Measurements from ENCODE around the gene TNFRSF6B.
A peak's percentile ranks its signal among the peaks of the same experiment; 100 is the strongest.
"Not testable (repeated sequence)": the region's sequence is repeated elsewhere in the genome, so short reads cannot be mapped to it uniquely, and the experiment has no call there.

The TNFRSF6B gene

GRCh38 chr20:63708301-63709148 is 12.1 kb downstream of the TNFRSF6B start:
- peak; percentile 2 for DNase-seq (ENCODE audit: low spot score)

DNA sequence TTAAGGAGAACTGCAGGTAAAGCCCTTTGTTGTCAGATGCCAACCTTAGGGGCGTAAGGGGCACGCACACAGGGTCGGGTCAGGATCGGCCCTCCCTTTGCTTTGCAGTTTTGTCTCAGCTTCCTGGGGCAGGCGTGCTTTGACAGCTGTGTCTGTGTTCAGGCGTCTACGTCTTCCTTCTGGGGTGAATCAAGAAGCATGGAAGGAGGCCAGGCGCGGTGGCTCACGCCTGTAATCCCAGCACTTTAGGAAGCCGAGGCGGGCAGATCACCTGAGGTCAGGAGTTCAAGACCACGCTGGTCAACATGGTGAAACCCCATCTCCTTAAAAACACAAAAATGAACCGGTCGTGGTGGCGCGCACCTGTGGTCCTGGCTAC is 12.7 kb downstream of the TNFRSF6B start:
- peak; percentile 1 for DNase-seq (ENCODE audit: low spot score)

- peak; percentile 0 for DNase-seq (ENCODE audit: low spot score)
Measured at GRCh38 chr20:63711085-63711645, 14.7 kb downstream of the TNFRSF6B start.

DNA sequence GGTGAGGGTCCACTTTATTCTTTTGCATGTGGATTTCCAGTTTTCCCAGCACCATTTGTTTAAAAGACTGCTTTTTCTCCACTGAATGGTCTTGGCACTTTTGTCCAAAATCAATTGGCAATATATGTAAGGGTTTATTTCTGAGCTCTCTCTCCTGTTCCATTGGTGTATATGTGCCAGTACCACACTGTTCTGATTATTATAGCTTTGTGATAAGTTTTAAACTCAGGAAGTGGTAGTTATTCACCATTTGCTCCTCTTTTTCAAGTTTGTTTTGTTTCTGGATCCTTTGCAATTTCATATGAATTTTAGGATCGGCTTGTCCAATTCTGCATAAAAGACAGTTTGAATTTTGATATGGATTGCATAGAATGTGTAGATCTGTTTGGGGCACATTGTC is 15.7 kb downstream of the TNFRSF6B start:
- DNase-seq (ENCODE audit: low spot score): no peak

DNA sequence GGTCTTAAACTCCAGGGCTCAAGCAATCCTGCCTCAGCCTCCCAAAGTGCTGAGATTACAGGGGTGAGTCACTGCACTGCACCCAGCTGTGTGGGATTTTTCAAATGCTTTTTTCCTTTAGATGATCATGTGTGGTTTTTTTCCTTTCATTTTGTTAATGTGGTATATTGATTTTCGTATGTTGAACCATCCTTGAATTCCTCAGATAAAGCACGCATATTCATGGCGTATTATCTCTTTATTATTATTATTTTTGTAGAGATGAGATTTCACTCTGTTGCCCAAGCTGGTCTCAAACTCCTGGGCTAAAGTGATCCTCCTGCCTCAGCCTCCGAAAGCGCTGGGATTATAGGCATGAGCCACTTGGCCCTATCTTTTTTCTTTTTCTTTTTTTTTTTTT is 18.4 kb downstream of the TNFRSF6B start:
- no peak for DNase-seq (ENCODE audit: low spot score)

GRCh38 chr20:63718996-63719395 is 22.5 kb downstream of the TNFRSF6B start:
- DNase-seq (ENCODE audit: low spot score): no peak

- not testable (repeated sequence) for DNase-seq (ENCODE audit: low spot score)
Measured at GRCh38 chr20:63722967-63723622, 26.6 kb downstream of the TNFRSF6B start.

DNA sequence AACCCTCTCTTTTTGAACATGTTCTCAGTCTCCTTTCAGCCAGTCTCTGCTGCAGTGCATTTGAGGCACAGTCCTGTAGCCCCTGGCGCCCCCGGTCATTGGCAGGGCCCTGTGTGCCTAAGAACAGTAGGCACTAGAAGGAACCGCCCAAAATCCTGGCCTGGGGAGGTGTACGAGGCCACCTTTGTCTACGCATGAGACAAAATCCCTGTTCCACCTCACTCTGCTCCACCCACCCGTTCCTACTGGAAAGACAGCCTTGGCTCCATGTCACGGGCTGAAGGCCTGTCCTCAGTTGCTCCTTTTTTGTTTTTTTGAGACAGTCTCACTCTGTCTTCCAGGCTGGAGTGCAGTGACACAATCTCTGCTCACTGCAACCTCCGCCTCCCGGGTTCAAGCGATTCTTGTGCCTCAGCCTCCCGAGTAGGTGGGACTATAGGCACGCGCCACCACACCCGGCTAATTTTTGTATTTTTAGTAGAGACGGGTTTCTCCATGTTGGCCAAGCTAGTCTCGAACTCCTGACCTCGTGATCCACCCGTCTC is 33.8 kb downstream of the TNFRSF6B start:
- DNase-seq (ENCODE audit: low spot score): not testable (repeated sequence)

DNA sequence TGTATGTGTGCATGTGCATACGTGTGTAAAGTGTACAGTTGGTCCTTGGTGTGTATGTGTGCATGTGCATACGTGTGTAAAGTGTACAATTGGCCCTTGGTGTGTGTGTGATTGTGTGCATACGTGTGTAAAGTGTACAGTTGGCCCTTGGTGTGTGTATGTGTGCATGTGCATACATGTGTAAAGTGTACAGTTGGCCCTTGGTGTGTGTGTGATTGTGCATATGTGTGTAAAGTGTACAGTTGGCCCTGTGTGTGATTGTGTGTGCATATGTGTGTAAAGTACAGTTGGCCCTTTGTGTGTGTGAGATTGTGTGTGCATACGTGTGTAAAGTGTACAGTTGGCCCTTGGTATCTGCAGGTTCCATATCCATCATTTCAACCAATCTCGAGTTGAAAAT is 35.0 kb downstream of the TNFRSF6B start:
- no peak for DNase-seq (ENCODE audit: low spot score)

GRCh38 chr20:63732118-63733095 is 36.0 kb downstream of the TNFRSF6B start:
- DNase-seq (ENCODE audit: low spot score): no peak

DNA sequence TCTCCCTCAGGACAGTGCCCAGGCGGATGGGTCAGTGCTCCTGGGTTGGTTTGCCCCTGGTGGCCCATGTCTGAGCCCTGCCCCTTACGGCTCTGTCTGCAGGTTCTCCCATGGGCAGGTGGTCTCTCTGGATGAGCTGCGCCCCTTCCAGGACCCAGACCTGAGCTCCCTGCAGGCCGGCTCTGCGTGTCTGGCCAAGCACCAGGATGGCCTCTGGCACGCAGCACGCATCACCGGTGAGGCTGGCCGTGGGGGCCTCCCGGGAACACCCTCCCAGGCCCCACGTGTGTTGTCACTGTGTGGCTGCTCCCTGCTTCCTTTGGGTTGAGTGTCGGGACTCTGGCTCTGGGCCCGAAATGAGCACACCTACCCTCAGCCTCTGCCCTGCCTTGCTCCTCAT is 36.7 kb downstream of the TNFRSF6B start:
- DNase-seq (ENCODE audit: low spot score): no peak

DNA sequence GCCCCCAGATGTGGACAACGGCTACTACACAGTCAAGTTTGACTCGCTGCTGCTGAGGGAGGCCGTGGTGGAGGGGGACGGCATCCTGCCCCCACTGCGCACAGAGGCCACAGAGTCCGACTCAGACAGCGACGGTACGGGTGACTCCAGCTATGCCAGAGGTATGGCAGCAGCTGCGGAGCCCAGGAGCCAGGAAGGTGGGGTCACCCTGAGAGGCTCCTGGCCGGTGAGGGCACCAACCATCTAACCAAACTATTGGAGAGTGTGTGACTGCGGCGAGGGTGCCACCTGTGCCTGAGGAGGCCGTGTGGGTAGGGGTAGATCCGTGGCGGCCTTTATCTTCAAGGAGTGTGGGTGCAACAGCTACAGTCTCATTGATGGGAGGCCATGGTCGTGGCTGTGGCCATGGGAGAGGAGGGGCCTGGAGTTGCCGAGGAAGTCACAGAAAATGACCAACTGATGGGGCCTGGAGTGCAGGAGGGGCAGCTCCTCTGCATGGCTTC is 37.2 kb downstream of the TNFRSF6B start:
- DNase-seq (ENCODE audit: low spot score): no peak

DNA sequence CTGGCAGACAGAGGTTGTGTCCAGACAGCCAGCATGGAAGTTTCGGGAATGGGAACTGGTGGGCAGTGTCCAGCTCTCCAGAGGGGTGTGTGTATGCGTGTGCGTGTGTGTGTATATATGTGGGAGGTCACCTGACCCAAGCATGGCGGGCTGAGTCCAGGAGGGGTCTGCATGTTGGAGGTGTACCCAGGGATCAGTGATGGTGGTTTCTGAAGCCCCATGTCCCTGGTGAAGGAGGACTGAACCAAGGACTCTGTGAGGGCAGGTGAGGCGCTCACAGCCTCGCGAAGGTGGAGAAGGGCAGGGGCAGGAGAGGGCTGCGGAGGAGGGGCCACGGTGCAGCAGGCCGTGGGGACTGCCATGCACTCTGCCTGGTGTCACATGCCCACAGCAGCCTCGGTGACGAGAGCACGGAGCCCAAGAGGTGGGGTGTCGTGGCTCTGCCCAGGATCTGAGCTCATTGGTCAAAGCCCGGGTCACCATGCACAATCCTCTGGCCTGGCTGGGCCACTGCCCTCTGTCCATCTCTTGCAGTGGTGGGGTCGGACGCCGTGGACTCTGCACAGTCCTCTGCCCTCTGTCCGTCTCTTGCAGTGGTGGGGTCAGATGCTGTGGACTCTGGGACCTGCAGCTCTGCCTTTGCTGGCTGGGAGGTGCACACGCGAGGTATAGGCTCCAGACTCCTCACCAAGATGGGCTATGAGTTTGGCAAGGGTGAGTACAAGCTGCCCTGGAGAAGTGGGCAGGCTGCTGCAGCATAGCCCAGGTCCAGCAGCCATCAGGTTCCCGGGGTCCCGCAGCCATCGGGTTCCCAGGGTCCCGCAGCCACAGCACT is 37.9 kb downstream of the TNFRSF6B start:
- DNase-seq (ENCODE audit: low spot score): no peak

DNA sequence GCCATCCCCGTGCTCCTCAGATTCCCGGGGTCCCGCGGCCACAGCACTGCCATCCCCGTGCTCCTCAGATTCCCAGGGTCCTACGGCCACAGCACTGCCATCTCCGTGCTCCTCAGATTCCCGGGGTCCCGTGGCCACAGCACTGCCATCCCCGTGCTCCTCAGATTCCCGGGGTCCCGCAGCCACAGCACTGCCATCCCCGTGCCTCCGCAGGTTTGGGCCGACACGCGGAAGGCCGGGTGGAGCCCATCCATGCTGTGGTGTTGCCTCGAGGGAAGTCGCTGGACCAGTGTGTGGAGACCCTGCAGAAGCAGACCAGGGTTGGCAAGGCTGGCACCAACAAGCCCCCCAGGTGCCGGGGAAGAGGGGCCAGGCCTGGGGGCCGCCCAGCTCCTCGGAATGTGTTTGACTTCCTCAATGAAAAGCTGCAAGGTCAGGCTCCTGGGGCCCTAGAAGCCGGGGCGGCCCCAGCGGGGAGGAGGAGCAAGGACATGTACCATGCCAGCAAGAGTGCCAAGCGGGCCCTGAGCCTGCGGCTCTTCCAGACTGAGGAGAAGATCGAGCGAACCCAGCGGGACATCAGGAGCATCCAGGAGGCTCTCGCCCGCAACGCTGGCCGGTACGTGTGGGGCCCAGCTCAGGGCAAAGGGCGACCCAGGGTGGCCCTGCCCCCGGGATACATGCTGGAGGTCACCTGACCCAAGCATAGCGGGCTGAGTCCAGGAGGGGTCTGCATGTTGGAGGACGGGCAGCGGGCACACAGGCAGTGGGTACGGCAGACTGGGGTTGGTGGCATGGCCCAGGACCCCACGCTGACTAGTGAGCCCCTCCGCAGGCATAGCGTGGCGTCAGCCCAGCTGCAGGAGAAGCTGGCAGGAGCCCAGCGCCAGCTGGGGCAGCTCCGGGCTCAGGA is 38.8 kb downstream of the TNFRSF6B start:
- peak; percentile 29 for DNase-seq (ENCODE audit: low spot score)

DNA sequence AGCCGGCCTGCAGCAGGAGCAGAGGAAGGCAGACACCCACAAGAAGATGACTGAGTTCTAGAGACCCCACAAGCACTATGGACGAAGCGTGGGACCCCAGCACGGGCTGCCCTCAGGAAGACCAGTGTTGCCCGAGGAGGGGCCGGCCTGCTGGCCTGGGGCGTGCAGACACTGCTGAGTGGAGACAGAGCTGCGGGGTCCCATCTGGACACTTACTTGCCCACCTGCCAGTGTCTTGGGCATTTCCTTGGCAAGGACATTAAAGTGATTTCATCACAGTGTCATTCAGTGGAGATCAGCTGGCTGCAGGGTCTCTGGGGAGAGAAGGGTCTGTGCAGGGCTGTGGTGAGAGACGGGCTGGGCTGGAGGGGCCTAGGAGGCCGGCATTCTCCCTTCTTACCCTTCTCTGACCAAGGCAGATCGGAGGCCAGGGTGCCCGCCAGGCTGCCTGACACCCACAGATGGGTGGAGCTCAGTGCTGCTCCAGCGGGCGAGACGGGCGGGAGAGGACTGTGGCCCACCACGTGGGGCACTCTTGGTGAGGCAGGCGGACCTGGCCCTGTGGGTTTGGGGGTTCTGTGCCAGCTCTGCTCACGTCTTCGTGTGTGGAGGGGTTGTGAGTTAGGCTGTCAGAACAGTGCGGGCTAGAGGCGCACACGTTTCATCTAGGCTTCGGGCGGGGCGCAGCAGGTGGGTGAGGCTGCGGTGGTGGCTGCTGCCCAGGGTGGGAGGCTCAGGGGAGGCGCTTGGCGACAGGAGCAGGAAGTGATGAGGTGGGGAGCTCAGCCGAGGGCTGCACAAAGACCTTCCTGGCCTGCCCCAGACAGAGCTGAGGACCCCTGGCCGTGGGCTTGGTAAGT is 39.6 kb downstream of the TNFRSF6B start, which contains the start of gene LIME1:
Gene LIME1 (plus strand): TSS at position 806 of the 860 bp plus-strand sequence. CDS start 886 bp downstream, outside the sequence.
- DNase-seq (ENCODE audit: low spot score): no peak

- DNase-seq (ENCODE audit: low spot score): no peak
Measured at GRCh38 chr20:63736893-63737694, 40.6 kb downstream of the TNFRSF6B start.

- no peak for DNase-seq (ENCODE audit: low spot score)
Measured at GRCh38 chr20:63737695-63737944, 41.2 kb downstream of the TNFRSF6B start.

All from Ammon's horn (tissue), 1 donor.